ENCODE data around the gene VCP.

The VCP gene

DNA sequence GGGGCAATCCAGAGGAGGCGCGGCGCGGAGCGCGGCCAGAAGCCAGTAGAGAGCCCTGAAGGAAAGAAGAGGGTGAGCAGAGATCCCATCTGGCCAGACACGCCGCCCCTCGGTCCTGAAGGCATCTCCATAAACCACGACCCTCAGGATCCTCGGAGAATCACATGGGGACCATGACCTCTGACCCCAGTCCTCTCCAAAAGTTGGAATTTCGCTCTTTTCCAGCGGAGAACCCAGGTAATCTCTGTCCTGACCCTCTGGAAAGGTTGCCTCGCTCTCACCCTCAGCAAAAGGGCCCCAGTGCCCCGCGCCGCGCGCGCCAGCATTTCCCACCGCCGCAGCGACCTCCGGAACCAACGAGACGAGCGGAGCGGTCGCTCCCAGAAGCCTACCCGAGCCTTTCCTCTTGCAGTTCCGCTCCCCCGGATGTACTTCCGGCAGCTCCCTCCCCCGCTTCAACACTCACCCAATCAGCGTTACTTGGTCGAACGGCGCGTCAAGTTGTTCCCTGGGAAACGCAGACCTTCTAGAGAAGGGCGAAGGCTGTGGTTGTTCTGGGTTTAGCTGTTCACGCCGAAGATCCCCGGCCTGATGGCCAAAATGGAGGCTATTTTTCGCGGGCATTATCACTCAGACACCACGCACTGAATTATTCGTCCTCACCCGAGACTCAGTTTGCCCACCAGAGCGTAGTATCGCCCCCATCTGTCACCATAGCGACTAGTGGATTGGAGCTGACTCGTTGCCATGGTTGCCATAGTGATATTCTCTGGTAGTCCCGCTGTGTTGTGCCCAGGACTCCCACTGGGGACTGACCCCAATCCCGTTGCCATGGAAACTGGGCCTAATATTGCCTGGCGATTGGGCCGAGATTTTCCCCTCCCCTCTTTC lies 30.6 kb upstream of the VCP start, which contains the start of gene STOML2:
Gene STOML2, minus strand, starts transcription at position 363 of the 891 bp plus-strand sequence. Its CDS starts 37 bp downstream, at position 326.
- peak; percentile 95 to 96 (median 95) for DNase-seq

DNA sequence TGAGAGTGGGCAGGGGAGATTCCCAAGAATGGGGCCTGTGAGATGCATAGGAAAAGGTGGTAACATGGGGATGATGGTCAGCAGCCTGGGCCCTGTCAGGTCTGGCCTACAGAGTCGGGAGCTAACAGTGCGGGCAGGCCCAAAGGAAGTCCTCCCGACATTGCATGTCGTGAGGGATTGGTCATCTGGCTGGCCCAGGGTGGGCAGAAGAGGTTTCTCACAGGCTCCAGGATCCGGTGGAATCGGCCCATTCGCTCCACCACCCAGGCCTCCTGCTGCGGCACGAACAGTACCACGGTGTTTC lies 30.0 kb upstream of the VCP start:
- no peak for DNase-seq

DNA sequence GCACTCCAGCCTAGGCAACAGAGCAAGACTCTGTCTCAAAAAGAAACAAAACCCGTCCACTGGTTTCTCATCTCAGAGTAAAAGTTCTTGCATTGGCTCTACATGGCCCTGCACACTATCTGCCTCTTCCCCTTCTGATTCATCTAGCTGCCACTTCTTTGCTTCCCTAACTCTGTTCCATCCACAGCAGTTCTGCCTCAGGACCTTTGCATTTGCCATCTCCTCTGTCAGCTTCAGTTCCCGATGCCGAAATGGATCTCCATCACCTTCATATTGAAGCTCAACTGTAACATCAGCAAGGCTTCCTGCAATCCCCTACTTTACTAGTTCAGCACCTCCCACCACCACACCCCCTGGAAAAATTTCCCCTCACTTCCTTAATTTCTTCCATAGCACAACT lies 25.1 kb upstream of the VCP start:
- DNase-seq = peak in 1 of 3 donors; percentile 40

DNA sequence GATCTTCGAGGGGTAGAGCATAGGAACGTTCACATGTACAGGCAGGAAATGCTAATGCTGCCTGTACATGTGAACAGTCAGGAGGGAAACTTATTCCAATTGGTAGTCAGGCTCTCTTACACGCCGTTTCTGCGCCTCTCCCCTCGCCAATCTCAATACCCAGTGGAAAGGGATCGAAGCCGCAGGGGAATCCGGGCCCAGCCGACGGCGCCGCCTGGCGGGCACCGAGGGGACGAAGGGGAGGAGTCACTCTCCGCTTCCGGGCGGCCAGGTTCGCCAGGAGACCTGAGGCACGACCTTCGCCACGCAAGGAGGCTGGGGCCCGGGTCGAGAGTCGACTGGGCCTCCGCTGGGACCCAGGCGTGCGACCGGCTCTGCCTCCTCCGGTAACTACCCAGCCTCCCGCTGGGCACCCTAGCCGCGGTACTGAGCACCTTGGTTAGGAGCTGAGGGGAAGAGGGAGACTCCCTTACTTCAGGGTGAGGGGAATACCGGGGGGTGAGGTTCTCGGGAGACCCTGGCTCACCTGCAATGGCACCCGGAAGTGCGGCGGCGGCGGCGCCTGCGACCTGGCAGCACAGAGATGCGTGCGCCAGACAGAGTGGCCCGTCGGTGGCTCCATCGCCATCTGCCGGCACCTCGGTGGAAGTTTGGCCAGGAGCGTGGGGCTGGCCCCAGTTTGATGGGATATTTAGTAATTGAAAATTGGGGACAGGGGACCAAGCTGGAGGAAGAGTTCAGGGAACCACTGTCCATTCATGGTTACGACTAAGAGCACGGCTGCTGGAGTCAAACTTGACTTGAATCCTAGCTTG lies 23.8 kb upstream of the VCP start, which contains the start of gene PIGO:
Gene PIGO, minus strand, starts transcription at position 557 of the 815 bp plus-strand sequence. CDS start 1,026 bp downstream, outside the sequence.
- peak; percentile 84 to 92 (median 90) for DNase-seq

DNA sequence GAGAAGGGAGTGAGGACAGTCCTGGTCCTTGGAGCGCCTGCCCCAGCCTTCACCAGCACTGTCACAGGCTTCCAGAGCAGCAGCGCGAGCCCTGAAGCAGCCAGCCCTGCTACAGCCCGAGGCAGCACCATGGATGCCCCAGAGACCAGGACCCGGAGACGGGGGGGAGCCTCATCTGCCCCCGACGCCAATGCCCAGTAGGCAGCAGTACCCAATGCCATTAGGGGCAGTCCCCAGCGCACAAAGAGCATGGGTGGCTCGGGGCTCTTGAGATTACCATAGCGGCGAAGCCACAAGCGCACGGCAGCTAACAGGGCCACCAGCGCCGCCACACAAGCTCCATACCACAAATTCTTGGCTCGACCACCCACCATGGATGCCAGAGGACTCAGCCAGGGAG lies 19.1 kb upstream of the VCP start:
- no peak for DNase-seq

DNA sequence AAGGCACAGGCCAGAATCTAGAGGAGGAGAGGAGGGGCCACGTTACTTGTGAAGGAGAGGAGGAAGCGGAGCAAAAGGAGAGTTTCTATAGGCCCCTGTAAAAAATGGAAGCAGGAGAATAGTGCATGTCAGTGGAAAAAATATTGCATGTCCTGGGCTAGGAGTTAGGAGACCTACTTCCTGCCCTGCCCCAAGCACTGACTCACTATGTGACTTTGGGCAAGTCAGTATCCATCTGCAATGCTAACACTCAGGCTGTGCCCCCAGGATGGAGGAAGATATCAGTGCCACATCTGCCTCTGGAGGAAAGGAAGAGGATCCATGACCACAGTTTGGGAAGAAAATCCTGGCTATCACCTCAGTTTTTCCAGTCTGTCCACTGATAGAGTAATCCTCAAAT lies 17.0 kb upstream of the VCP start:
- DNase-seq = no peak

DNA sequence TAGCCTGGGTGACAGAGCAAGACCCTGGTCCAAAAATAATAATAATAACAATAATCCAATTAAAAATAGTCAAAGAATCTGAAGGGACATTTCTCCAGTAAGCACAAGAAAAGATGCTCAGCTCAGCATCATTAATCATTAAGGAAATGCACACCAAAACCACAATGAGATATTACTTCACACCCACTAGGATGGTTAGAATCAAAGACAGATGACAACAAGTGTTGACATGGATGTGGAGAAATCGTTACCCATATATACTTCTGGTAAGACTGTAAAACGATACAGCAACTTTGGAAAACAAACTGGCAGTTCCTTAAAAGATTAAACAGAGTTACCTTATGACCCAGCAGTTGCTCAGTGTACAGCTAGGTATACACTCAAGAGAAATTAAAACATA lies 12.7 kb upstream of the VCP start:
- no peak for DNase-seq

DNA sequence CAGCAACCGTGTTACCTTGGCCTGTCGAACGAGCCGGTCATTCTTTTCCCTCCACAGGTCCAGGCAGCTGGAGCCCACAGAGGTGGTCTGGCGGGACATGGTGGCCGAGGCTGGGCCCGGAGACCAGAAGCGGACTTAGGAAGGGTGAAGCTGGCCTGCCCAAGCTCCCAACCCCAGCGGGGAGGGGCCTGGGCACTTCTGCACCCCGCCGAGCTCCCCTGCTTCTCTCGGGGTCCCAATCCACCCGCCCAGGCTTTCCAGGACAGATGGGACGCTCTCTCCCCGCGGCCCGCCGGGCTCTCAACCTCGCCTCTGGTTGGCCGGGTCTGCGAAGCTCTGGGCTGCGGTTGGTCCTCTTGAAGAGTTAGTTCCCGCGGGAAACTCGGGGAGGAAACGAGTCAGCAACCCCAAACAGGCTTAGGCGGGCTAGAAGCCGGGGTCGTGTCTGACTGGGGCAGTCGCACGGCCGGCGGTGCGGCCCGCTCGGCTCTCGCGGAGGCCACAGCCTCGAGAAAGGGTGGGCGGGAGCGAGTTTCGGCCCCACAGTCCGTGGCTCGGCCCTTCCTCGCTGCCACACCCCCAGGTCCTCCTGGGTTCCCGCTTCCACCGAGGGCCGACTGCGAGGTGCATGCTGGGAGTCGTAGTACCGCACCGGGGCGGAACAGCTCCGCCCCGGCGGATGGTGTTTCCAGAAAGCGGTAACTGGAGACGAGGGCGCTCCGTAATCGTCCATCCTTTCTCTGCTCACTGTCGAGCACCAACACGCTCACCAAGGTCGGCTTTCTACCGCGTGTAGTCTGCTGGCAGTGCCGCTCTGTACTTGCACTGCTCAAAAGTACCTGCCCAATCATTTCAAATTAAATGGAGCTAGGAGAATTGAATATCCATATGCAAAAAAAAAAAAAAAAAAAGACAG lies 7.3 kb upstream of the VCP start, which contains the start of gene FANCG:
Gene FANCG, minus strand, starts transcription at position 517 of the 916 bp plus-strand sequence. Its CDS starts 418 bp downstream, at position 99.
- peak; percentile 91 to 95 (median 94) for DNase-seq

DNA sequence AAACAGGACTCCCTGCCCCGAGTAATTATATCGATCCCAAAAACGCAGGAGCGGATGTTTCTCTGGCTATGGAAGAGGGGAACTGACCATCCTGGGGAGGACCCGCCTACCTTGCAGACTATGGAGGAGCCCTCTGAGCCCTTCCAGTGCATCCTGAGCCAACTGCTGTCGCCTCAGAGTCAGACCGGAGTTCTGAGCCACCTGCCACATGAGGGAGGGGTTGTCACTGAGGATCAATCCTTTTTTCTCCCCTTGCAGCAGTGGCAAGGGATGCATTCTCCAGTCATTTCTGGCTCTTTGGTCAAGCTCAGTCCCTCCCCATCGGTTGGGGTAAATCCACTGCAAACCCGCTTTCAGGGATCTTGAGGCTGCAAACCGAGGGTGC lies 6.6 kb upstream of the VCP start:
- no peak for DNase-seq

DNA sequence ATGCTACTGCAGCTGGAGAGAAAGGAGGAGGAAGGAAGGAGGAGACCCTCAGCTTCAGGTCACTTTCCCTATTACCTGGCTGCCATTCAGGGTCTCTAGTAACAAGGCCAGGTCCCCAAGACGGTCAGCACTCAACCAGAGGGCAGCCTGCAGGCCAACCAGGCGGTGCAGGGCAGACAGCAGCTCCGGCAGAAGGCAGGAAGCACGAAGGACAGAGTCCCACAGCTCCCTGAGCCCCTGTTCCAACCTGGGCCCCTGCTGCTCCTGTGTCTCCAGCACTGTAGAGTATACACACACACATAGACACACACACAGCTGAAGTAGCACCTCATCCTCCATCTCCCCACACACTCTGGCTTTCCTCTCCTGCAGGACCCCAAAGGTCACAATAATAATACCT lies 5.6 kb upstream of the VCP start:
- DNase-seq = no peak

DNA sequence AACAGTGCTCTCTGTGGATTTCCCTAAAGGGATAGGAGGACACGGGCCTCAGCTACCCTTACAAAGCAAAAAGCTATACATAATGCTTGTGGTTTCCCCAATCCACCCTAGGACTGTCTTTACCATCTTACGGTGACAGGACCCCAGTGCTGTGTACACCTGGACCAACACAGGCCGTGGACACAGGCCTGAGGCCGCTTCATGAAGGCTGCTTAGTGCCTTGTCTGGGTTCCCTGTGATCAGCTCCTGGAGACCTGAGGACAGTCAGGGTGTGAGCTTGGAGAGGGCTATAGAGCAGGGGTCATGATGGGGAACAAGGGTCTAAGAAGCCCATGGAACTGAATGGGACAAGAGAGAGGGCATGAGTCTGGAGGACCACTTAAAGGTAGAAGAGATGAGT lies 4.4 kb upstream of the VCP start:
- DNase-seq = no peak

DNA sequence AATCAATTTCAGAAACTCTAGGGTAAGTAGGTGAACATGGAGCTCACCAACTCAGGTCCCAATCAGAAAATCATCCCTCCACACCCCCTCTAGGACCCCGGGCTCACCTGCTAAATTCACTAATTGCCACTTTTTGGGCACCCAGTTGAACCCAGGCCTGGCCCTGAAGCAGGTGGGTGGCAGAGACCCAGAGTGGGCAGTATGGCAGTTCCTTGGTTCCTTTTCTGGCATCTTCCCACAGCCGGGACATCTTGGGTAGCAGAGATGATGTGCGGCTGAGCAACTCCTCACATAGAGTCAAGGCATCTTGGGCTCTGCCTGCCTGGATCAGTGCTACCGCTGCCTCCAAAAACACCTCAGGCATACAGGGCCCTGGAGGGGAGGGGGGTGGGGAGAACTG lies 2.9 kb upstream of the VCP start:
- DNase-seq = no peak

DNA sequence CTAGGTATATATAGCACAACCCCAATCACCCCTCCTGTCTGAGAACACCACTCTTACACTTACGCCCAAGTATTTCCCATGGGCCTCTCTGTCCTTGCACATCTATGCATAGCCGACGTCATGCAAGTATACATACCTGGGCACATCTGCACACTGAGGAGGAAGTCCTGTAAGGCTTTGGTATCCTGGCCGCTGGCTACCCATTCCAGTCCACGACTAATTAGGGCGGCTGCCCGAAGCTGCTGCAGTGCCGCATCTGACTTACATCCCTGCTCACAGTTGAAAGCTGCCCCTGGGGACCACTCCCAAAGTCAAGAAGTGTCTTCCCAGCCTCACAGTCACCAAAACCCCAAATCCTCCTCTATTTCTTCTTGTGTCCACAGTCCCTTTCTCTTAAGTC lies 2.4 kb upstream of the VCP start:
- no peak for DNase-seq

DNA sequence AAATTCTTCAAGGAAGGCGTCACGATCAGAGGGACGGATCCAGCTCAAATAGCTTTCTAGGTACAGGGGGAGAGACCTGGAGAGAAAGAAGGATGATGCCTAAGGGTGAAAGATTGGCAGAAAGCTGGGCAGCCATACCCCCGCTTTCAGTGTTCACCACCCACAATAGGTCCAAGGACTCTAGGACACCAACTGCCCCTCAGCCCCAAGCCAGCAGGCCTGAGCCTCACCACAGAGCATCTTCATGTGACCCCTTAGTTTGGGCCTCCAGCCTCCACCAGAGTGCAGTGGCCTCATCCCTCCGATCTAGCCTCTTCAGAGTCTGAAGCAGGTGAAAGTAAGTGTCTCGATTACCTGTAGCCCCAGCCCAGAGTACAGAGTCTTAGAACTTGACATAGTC lies 1.7 kb upstream of the VCP start:
- no peak for DNase-seq

DNA sequence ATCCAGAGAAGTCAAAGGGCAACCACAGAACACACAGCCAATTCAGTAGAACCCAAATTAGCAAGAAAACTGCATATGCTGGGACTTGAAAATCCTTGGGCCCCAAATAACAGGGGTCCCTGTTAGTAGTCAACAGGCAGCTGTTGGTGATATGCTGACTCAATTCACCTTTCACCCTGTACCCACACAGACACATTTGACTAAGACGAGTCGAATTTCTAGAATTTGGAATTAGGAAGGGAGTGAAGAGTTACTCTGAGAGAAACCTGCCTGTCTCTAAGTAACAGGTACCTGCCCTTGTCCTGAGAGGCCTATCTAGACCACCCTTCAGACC lies 821 bp upstream of the VCP start:
- no peak for DNase-seq

DNA sequence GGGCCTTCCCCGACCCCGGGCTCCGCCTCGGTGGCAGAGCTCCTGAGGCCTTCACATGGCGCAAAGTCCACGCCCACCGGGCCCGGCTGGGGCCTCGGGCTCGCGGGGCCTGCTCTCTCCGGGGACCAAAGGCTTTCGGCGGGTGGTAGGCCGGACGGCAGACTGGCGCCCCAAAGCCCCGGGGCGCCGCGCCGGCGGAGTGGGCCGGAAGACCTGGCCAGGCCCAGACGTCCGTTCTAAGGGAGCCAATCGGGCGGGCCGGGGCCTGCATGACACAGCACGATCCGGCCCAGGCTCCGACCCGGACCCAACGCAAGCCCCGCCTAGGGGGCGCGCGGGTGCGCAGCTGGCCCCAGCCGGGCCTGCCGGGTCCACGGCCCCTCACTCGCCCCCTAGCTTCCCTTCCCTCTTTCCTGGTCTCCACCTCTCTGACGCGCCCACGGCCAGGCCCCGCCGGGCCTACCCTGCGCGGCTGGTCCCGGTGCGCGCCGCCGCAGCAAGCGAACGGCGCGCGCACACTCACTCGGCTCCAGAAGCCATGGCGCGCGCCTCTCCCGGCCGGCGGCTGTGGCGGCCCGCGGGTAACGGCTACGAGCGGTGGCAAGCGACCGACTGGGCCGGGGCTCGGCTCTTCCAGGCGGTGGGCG lies 488 bp downstream of the VCP start:
- peak; percentile 89 to 96 (median 89) for DNase-seq

DNA sequence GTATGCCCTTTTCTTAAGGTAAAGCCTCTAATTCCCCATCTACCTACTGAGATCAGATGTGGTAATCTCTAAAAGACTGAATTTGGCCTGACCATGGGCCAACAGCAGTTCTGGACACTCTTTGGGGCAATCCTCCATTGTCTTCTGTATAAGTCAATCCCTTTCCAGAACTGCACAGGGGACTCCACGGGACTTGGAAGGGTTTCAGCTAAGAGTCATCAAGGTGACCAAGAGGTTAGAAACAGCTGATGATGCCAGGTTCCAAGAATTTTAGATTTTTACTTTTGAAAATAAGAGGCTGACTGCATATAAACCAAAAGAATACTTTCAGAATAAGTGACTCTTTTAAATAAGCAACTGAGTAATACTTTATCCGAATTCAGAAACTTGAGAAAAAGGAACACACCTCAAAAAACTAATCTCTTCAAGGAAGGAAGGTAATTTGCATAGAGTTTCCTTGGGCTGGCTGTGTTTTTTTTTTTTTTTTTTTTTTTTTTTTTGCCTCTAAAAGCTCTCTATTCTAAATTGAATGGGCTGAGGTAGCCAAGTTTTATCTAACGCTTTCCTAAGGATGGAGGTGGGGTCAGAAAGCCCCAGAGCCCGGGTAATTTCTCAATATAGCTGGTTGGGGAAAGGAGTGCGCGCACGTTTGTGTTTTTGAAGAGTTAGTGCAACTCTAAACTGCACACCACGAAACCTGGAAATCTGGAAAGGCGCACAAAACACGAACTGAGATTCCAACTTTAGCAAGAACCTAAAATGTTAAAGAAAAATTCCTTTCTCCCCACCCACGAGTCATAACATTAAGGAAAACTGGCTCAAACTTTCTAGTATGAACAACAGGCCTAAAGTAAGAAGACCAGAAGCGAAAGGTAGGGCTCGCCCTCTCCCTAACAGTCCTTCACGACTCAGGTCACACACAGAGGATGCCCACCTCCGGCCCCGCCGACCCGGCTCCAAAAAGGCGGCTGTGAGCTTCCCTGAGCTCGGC lies 1.3 kb downstream of the VCP start:
- peak in 2 of 3 donors; percentile 12 to 20 for DNase-seq

DNA sequence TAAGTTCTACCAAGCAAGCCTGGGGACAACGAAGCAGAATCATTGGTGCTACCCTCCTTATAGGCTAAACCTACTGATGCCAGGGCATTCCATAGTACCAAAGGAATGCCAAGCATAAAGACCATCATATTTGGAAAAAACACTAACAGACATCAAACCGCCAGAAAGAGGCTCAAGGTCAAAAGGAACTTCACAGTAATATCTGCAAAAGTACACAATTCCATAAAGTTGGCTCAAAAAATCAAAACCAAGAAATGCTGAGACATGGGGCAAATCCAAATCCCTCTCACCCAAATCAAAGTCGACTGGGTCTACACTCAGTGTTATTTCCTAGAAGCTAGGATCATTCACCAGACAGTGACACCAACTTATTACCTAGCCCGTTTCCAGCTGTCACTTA lies 3.4 kb downstream of the VCP start:
- DNase-seq = no peak

DNA sequence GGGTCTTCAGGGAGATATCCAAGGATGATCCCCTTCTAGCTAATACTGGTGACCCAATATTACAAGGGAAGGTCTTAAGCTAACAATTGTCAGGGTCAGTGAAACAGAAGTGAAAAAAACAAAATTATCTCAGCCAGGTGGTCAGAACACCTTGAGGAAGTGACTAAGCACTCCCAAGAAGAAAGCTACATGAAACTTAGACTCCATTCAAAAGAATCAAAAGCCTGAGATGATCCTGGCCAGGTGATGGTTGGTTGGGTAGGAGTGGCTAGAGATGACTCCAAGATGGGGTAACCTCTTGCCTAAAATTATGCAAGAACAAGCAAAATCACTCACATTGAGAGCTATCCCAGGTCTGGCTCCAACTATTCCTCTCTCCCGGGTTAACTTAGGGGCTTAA lies 5.4 kb downstream of the VCP start:
- DNase-seq = no peak

DNA sequence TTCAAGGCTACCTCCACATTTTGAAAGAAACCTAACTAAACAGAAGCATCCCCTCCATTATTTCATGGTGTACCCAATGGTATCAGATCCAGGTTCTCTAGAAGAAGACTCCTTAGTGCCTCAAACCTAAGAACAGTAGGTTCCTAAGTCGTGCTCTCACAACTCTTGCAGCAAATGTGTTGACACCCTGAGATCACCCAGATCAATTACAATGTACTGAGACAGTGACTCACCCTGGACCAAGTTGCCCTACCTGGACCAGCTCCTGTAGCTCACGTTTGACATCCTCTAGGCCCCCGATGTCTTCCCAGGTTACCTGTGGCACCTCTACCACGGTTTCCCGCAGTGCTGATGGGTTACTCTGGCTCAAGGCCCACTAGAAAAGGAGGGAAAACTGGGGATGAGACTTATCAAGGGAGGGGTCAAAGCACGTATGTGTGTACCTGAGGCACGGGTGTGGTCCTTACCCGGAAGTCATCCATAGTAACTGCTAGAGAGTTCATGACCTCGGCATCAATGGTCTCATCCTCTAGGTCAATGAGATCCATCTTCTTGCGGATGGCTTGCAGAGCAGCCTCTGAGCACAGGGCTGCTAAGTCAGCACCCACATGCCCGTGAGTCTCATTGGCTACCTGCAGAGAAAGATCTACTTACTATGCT lies 11.7 kb downstream of the VCP start:
- DNase-seq = no peak

DNA sequence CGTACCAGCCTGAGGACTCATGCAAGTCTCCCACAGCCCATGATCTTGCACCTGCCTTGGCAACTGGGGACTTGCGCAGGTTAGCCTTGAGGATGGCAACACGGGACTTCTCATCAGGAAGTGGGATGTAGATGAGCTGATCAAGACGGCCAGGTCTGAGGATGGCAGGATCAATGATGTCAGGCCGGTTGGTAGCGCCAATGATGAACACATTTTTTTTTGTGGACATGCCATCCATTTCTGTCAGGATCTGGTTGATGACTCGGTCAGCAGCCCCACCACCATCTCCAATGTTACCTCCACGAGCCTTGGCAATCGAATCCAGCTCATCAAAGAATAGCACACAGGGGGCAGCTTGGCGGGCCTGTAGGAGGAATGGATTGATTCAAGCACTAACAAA lies 13.0 kb downstream of the VCP start:
- DNase-seq = no peak

Measured in suppressor macrophage treated with lipopolysaccharide for 1 hour (primary cell).